Subcutaneous abdominal adipose tissue (tissue), 5 donors: Measurements from ENCODE around the gene RHOXF1.
"Not testable (repeated sequence)": the region's sequence is repeated elsewhere in the genome, so short reads cannot be mapped to it uniquely, and the experiment has no call there.

Source experiments
- H3K27ac ChIP-seq: one replicate; pipeline ENCODE4 v1.7.0; 2013; ENCODE audit warnings: low read depth, mild to moderate bottlenecking, inconsistent platforms, low read length, moderate library complexity
- H3K27me3 ChIP-seq, 5 donors: one replicate each; pipeline ENCODE4 v1.7.0; 2013; ENCODE audit warnings: low read length in 5 of 5, inconsistent platforms in 1 of 5; ENCODE audit not compliant: control insufficient read depth in 5 of 5, insufficient read depth in 4 of 5
- H3K36me3 ChIP-seq, 5 donors: one replicate each; pipeline ENCODE4 v1.7.0; 2013; ENCODE audit warnings: low read length in 5 of 5; ENCODE audit not compliant: control insufficient read depth in 5 of 5, insufficient read depth in 5 of 5
- H3K4me1 ChIP-seq, 5 donors: one replicate each; pipeline ENCODE4 v1.7.0; 2013; ENCODE audit warnings: low read length in 5 of 5, mild to moderate bottlenecking in 3 of 5, moderate library complexity in 1 of 5; ENCODE audit not compliant: control insufficient read depth in 5 of 5, insufficient read depth in 5 of 5
- H3K4me3 ChIP-seq, 5 donors: one replicate each; pipeline ENCODE4 v1.7.0; 2013; ENCODE audit warnings: low read length in 5 of 5, low read depth in 1 of 5
- H3K9ac ChIP-seq, 5 donors: one replicate each; pipeline ENCODE4 v1.7.0; 2013; ENCODE audit warnings: low read length in 5 of 5, mild to moderate bottlenecking in 4 of 5, moderate library complexity in 3 of 5
- H3K9me3 ChIP-seq, 5 donors: one replicate each; pipeline ENCODE4 v1.7.0; 2013; ENCODE audit warnings: low read length in 5 of 5; ENCODE audit not compliant: control insufficient read depth in 5 of 5
- donor health status: healthy.
- donor health status: healthy.
- donor health status: healthy.
- donor health status: healthy.
- donor health status: healthy.

RHOXF1 gene

GRCh38 chrX:120137439-120137838 is 21.7 kb upstream of the RHOXF1 start:
- no peaks in the 10 kb centered on the region for H3K36me3 ChIP-seq
- no peak overlapping the region for H3K4me3 ChIP-seq
- no peaks in the 10 kb centered on the region for H3K9me3 ChIP-seq
- H3K27ac ChIP-seq, result no peak overlapping the region
- peaks cover 0 to 6% (median 4%) of the 10 kb centered on the region in 5 donors for H3K4me1 ChIP-seq
- no peaks in the 10 kb centered on the region for H3K27me3 ChIP-seq
- no peak overlapping the region for H3K9ac ChIP-seq

GRCh38 chrX:120136840-120137239 is 21.1 kb upstream of the RHOXF1 start:
- no peaks in the 10 kb centered on the region for H3K36me3 ChIP-seq
- no peak overlapping the region for H3K4me3 ChIP-seq
- H3K27me3 ChIP-seq, result no peaks in the 10 kb centered on the region
- no peak overlapping the region for H3K9ac ChIP-seq
- H3K4me1 ChIP-seq, result peaks cover 0 to 7% (median 4%) of the 10 kb centered on the region in 5 donors
- H3K27ac ChIP-seq, result peak overlapping the region; percentile 66
- H3K9me3 ChIP-seq, result no peaks in the 10 kb centered on the region

- Histone ChIP-seq H3K4me1 (peaks cover 0 to 9% (median 4%) of the 10 kb centered on the region in 5 donors), H3K36me3 (peaks cover 0 to 3% (median 0%) of the 10 kb centered on the region in 5 donors), H3K27ac (peak overlapping the region; percentile 66), H3K27me3 (peaks cover 0 to under 1% (median 0%) of the 10 kb centered on the region in 5 donors), H3K4me3 (peak overlapping the region in 3 of 5 donors; percentile 56 to 58 (median 57)), H3K9me3 (no peaks in the 10 kb centered on the region), H3K9ac (peak overlapping the region in 3 of 5 donors; percentile 45 to 86 (median 58))
Measured at GRCh38 chrX:120136128-120136527, 20.4 kb upstream of the RHOXF1 start.

GRCh38 chrX:120128306-120128846 is 12.7 kb upstream of the RHOXF1 start:
- H3K4me3 ChIP-seq, H3K36me3 ChIP-seq, H3K27me3 ChIP-seq, H3K9ac ChIP-seq, H3K9me3 ChIP-seq: not testable (repeated sequence)
- Histone ChIP-seq H3K4me1 (peaks cover 0 to 36% (median 23%) of the 10 kb centered on the region in 5 donors), H3K27ac (peak overlapping the region; percentile 0)

- Histone ChIP-seq H3K27me3 (no peaks in the 10 kb centered on the region), H3K4me1 (peaks cover 0 to 23% (median 18%) of the 10 kb centered on the region in 5 donors), H3K27ac (peak overlapping the region; percentile 60), H3K36me3 (no peaks in the 10 kb centered on the region), H3K4me3 (peak overlapping the region; percentile 7 to 66 (median 38)), H3K9ac (peak overlapping the region in 2 of 5 donors; percentile 2 to 8), H3K9me3 (no peaks in the 10 kb centered on the region)
Measured at GRCh38 chrX:120125444-120125843, 9.7 kb upstream of the RHOXF1 start.

GRCh38 chrX:120120223-120120622 is 4.5 kb upstream of the RHOXF1 start:
- peaks cover 0 to 10% (median 6%) of the 10 kb centered on the region in 5 donors for H3K4me1 ChIP-seq
- H3K9ac ChIP-seq, result no peak overlapping the region
- H3K9me3 ChIP-seq, result no peaks in the 10 kb centered on the region
- H3K27me3 ChIP-seq, result peaks cover 0 to 2% (median 0%) of the 10 kb centered on the region in 5 donors
- H3K36me3 ChIP-seq, result no peaks in the 10 kb centered on the region
- H3K27ac ChIP-seq, result no peak overlapping the region
- no peak overlapping the region for H3K4me3 ChIP-seq

GRCh38 chrX:120111611-120112010 is 4.1 kb downstream of the RHOXF1 start:
- H3K4me1 ChIP-seq, result peaks cover 0 to 16% (median 10%) of the 10 kb centered on the region in 5 donors
- H3K36me3 ChIP-seq, result no peaks in the 10 kb centered on the region
- no peak overlapping the region for H3K27ac ChIP-seq
- H3K4me3 ChIP-seq, result no peak overlapping the region
- no peaks in the 10 kb centered on the region for H3K9me3 ChIP-seq
- no peak overlapping the region for H3K9ac ChIP-seq
- peaks cover 0 to 2% (median 0%) of the 10 kb centered on the region in 5 donors for H3K27me3 ChIP-seq

GRCh38 chrX:120109378-120109777 is 6.3 kb downstream of the RHOXF1 start:
- no peak overlapping the region for H3K27ac ChIP-seq
- no peaks in the 10 kb centered on the region for H3K36me3 ChIP-seq
- H3K27me3 ChIP-seq, result peaks cover 0 to 2% (median 0%) of the 10 kb centered on the region in 5 donors
- no peak overlapping the region for H3K9ac ChIP-seq
- no peak overlapping the region for H3K4me3 ChIP-seq
- peaks cover 0 to 7% (median 0%) of the 10 kb centered on the region in 5 donors for H3K9me3 ChIP-seq
- H3K4me1 ChIP-seq, result peaks cover 0 to 13% (median 10%) of the 10 kb centered on the region in 5 donors

GRCh38 chrX:120104707-120105106 is 11.0 kb downstream of the RHOXF1 start:
- not testable (repeated sequence) for H3K36me3 ChIP-seq, H3K9ac ChIP-seq, H3K27ac ChIP-seq, H3K4me3 ChIP-seq, H3K27me3 ChIP-seq
- peaks cover 0 to 11% (median 8%) of the 10 kb centered on the region in 5 donors for H3K4me1 ChIP-seq
- H3K9me3 ChIP-seq, result peaks cover 0 to 17% (median 12%) of the 10 kb centered on the region in 5 donors

GRCh38 chrX:120101057-120101456 is 14.7 kb downstream of the RHOXF1 start:
- not testable (repeated sequence) for H3K36me3 ChIP-seq, H3K27ac ChIP-seq, H3K4me1 ChIP-seq, H3K27me3 ChIP-seq, H3K9ac ChIP-seq, H3K4me3 ChIP-seq
- peaks cover 0 to 17% (median 12%) of the 10 kb centered on the region in 5 donors for H3K9me3 ChIP-seq
